Stimulated activated CD8-positive, alpha-beta memory T cell treated with anti-CD3 and anti-CD28 coated beads, Interleukin-7, amount 100 ng/mL, for 1 hour (primary cell): ENCODE data around the gene IRGC.
"Not testable (repeated sequence)": the region's sequence is repeated elsewhere in the genome, so short reads cannot be mapped to it uniquely, and the experiment has no call there.

Experiments
- DNase-seq, 2 donors: peaks; one replicate each; pipeline ENCODE4 v3.0.0-alpha.2; 2020; ENCODE audit warnings: low read depth in 2 of 2

Gene IRGC

DNA sequence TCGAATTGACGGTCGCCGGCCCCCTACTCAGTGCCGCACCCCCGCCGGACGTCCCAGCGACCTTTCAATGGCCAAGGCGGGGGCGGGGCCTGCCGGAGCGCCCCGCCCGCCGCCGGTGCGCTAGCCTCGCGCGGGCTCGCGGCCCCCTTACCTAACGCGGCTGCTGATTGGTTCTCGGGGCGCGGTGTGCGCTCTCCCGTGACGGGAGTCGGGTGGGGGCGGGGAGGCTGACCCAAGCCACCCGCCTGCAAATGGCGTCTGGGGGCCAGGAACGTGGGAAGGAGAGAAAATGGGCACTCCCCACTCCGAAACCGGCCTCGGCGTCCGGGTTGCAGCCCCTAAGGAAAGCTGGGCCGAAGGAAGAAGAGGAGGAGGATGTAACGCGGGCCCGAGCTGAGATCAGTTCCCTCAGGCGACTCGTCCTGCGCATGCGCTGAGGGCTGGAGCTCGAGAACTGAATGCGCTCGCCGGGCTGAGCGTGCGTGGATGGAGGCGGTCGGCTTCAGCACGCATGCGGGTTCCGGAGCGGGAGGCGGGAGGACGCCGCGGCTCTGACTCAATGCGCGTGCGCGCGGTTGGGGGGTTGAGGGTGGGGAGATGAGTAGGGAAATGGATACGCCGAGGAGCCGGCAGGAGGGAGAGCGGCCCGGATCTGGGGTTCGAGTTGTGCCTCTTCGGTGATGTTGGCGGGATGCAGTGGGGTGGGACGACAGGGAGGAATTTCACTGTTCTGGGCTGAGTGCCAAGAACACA lies 38.8 kb downstream of the IRGC start, which contains the start of gene SMG9:
Gene SMG9, minus strand, starts transcription at position 460 of the 753 bp plus-strand sequence. CDS start 4,221 bp downstream, outside the sequence.
- DNase-seq, result peak; percentile 97 to 98

DNA sequence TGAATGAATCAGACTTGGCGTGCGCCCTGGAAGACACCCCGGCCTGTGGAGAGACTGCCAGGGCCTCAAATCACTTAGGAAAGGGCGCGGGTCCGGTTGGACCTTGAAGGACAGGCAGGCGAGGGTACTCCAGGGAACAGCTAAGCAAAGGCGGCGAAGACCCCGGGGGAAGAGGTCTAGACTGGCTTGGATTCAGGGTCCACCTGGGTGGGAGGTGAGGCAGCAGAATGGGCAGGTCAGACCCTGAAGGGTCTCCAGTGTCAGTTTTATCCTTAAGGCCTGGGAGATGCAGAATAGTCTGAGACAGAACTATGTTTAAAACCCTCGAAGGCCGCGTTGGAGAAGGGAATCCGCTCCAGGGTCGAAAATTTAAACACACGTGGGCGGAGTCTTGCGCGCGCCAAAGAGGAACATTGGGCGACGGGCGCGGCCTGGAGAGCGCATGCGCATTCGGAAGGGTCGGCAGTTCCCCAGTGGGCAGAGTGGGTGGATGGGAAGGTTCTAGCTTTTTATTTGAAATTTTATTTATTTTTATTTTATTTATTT lies 39.5 kb downstream of the IRGC start:
- peak; percentile 56 to 58 for DNase-seq

DNA sequence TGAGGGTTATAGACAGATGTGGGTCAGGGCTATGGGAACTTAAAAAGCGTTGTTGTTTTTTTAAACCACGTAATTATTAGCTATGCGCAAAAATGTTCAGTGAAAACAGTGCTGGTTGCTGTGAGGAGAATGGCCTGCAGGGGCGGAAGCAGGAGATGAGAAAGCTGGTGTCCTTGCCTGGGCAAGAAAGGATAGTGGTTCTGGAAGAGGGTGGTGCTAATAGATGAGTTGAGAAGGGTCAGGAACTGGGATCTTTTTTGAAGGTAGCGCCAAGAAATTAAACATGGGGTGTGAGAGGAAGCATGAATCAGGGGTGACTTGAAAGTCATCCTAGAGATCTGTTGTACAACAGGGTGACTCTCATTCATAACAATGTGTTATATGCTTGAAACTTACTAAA lies 43.6 kb downstream of the IRGC start:
- no peak for DNase-seq

DNA sequence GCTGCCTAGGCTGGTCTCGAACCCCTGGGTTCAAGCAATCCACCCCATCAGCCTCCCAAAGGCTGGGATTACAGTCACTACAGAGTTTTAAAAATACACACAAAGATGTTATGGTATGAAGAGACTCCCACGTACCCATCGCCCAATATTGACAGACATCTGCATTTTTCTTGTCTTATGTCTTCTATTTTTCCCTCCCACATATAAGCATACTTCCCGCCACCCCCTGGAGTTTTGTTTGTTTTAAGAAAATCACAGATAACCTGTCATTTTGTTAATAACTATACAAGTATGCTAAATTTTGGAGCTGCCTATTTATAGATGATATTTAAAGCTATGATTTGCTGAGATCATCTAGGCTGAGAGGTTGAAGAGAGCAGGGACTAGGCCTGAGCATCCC lies 45.1 kb downstream of the IRGC start:
- no peak for DNase-seq

DNA sequence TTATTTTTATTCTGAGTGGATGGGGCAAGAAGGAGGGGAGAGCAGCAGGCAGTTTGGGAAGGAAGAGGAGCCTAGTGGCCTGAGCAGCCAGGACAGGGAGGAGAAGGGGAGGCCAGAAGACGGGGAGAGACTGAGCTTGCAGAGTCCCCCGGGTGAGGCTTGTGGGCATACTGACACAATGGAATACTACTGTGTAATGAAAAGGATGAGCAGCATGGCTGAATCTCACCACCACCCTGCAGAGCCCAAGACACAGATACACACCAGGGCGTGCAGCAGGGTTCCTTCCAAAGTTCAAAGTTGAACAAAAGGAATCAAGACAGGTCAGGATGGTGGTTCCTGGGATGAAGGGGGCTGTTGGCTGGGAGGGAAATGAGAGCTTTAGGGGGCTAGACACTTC lies 46.9 kb downstream of the IRGC start:
- DNase-seq, result no peak

DNA sequence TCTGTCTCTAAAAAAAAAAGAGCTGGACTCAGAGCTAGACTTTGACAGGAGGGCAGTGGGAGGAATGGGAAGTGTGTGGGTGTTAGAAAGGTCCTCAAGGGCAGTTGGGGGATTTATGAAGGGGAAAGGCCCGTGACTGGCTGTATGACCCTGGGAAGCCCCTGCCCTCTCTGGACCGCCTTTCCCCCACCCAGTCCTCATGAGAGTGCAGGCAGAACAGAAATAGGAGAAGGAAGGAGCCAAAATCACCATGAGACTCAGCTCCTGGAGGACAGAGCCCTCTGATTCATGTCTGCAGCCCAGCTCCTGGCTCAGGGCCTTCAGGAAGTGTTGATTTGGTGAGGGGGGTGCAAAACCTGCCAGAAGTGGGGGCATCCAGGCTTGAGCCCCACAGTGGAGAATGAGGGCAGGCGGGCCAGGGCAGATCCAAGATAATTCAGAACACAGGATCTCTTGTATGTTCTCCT lies 47.6 kb downstream of the IRGC start:
- DNase-seq, result no peak

DNA sequence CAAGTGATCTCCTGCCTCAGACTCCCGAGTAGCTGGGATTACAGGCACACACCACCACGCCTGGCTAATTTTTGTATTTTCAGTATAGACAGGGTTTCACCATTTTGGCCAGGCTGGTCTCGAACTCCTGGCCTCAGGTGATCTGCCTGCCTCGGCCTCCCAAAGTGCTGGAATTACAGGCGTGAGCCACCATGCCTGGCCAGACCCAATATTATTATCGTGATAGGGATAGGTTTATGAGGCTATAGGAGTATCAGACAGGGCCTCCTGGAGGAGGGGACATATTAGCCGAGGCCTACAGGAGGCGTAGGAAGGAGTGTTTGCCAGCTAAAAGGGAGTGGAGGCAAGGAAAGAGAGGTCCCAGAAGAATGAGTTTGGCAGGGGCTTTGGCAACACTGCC lies 48.8 kb downstream of the IRGC start:
- DNase-seq, result not testable (repeated sequence)

DNA sequence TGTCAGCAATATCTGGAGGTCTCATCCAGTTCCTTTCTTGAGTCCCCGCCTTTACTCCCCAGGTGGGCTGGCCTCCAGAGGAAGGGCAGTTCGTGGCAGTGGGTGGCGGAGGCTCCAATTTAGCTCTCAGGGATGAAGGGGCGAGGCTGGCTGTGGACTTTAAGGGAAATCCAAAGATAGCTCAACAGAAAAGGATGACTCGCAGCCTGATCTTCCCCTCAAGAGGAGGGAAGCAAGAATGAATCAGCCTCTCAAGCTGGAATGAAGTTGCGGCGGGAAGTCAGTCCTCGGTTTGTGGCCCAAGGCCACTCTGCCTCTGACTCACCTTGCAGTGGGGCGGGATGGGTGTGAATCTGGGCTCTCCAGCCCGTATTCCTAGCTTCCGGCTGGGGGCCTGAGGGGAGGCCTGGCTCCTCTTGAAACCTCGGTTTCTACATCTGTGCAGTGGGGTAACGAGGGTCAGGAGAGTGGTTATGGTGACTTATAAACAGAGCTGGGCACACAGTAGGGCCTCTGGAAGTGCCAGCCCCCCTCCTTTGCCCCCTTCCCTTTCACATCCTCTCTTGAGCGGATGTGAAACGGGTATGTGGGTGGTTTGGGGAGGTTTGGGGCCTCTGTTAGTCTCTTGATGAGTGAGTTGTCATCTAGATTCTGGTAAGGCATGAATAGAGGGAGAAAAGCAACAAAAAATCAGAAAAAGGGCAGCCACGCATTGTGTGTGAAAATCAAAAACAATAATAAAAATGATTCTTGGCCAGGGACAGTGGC lies 49.4 kb downstream of the IRGC start:
- no peak for DNase-seq

DNA sequence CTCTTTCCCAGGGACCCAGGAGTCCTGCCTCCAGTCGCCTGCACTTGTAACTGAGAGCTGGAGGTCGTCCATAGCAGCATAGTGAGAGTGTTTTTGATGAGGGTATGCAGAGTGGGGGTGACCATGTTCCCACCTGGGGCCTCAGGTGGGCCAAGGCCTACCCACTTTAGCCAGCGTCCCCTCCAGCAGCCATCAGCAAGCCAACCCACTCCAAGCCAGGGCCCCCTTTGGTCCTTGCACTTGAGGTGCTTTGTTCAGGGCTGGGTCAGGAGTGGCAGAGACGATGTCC lies 50.8 kb downstream of the IRGC start:
- DNase-seq, result no peak

DNA sequence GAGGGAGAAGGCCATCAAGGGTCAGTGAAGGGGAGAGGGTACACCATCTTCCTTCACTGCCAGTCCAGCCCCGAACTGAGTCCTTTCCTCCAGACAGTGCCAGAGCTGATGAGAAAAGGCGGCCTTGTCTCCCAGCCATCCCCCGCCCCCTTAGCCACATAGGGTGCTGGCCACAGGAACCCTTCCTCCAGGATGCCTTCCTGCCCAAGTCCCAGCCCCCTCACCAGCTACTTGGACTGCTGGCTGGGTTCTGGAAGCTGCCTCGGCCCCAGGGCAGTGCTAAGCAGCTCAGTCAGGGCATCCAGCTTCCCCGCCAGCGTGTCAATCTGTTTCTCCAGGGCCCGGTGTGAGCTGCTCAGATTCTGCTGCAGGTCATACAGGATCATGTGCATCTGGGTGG lies 51.4 kb downstream of the IRGC start:
- no peak for DNase-seq

DNA sequence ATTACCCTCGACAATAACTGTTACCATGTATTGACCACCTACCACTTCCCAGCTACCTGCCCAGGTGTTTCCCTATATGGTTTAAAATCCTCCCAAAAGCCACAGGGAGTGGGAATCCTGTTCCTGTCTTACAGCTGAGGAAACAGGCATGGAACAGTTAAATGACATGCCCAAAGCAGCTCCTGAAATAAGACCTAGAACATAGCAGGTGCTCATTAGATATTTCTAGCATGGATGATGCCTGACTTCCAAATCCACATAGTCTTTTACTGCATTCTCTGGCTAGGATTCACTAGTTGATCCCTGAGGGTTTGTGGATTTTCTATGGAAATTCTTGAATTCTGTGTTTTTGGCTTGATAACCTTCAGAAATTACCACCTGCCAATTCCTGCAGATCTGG lies 51.9 kb downstream of the IRGC start:
- no peak for DNase-seq

DNA sequence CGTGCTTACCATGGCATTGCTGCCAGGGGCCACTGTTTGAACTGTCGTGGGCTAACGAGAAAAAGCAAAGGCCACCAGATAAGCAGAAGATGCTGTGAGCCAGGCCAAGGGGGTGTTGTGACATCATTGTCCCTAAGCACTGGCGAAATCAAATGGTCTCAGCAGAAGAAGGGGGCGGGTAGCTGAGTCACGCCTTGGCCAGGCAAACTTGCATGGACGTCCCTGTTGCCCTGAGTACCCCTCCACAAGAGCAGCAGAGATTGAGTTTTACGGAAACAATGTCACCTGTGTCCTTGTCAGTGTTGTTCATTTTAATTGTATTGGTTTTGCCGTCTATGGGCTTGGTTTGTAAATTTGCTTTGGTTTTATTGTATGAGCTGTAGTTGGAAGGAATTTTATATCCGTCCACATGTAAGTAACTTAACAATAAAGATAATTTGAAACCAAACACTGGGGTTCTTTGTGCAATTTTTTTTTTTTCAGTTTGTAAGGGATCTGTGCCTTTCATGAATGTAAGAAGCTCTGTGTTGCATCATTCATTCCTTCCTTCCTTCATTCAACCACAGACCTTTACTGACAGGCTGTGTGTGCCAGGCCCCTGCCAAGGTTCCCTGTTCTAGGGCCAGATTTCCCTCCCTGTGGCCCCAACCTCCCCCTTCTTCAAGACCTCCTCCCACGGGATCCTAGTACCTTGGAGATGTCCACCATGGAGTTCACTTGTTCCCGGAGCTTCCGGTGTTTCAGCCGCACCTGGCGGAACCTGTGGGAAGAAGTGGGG lies 52.6 kb downstream of the IRGC start:
- DNase-seq, result no peak

DNA sequence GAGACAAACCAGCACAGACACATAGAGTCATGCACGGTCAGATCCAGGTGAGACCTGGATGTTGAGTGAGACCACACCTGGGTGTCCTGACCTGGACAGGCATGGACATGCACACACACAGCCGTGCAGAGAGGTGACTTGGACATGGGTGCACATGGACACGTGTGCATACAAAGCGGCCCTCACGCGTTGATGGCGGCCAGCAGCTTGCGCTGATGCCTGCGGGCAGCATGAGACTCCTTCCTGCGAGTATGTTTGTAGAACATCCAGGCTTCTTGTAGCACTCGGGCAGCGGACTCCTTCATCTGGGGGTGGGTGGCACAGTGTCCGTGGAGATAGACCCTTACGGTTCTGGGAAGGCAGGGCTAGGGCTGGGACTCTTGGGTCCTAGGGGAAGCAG lies 53.4 kb downstream of the IRGC start:
- DNase-seq, result no peak
